ENCODE results near the gene RIMS4. TPM values are rescaled to one million over a fixed set of nuclear protein-coding genes. Genes with fewer than 3 reads are reported as not detected.
A peak's percentile ranks its signal among the peaks of the same experiment; 100 is the strongest.

The RIMS4 gene
- total RNA-seq, 1 donor from 2014 or later: 3.2 TPM

DNA sequence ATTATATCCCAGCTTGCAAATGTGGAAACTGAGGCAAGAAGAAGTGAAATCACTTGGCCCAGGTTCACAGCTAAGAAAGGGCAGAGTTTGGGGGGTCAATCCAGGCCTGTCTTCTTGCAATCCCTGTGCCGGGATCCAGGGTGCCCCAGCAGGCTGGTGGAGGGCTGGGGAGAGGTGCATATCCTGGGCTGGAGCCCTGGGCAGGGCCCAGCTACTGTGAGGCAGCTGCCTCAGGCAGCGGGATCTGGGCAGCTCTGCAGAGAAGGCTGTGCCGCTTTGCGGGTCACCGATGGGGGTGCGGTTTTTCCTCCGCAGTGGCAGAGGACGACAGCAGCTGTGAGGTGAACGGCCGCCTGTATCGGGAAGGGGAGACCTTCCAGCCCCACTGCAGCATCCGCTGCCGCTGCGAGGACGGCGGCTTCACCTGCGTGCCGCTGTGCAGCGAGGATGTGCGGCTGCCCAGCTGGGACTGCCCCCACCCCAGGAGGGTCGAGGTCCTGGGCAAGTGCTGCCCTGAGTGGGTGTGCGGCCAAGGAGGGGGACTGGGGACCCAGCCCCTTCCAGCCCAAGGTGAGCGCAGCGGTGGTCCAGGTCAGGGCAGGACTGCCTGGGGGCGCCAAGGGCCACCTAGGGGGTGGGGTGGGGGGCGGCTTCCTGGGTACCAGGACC is 85.8 kb downstream of the RIMS4 start:
- Histone ChIP-seq H3K4me3 (no peak overlapping the region), H3K36me3 (no peaks in the 10 kb centered on the region), H3K27ac (no peak overlapping the region), H3K27me3 (no peaks in the 10 kb centered on the region), H3K9me3 (no peaks in the 10 kb centered on the region), H3K4me1 (peaks cover 12% of the 10 kb centered on the region)
- ATAC-seq (no peak), DNase-seq (no peak)
- no peak for TF ChIP-seq CTCF (IDR thresholded peaks at IDR 0.05)
- intact Hi-C loops (cut with DNase I): no loop called here

DNA sequence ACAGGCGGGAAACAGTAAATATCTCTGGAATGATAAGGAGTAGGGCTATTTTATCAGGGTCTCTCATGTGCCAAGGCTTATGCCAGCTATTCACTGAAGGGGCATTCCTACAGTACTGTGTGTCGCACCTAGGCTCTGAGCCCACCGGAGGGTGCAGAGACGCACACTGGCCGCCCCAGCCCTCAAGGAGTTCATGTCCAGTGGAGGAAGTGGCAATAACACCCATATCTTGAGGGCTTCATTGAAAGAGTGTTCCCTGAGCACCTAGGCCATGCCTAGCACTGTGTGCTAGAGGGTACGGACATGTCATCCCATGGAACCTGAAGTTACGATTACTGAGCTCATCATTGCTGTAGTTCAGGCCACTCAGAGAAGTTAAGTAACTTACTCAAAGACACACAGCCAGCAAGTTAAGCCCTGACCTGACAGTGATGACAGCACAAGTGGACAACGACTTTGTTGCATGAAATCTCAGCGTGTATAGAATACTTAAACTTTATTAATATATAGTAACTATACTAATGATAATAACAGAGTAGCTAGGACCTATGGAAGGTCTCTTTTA is 86.5 kb downstream of the RIMS4 start:
- no peaks in the 10 kb centered on the region for H3K27me3 ChIP-seq

DNA sequence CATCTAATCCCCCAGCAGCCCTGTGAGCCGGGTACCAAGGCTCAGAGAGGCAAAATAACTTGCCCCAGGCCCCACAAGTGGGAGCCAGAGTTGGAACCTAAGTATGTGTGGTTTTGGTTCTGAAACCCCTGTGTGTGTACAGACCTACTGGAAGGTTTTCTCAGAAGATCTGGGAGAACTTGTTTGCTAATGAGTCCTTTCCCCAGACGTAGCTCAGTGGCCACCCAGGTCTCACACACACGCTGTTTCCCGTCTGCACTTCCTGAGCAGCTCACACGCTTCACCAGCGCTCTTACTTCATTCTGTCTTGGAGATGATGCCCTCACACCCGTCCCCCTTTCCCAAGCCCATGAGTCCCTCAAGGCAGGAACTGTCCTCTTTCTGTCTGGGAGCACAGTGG is 87.0 kb downstream of the RIMS4 start:
- peaks cover 6% of the 10 kb centered on the region for H3K4me1 ChIP-seq
- intact Hi-C loops (cut with DNase I): no loop called here
- no peaks in the 10 kb centered on the region for H3K27me3 ChIP-seq
- H3K4me3 ChIP-seq: no peak overlapping the region
- TF ChIP-seq CTCF (IDR thresholded peaks at IDR 0.05): no peak
- H3K27ac ChIP-seq: no peak overlapping the region
- H3K9me3 ChIP-seq: no peaks in the 10 kb centered on the region
- DNase-seq: no peak
- no peaks in the 10 kb centered on the region for H3K36me3 ChIP-seq
- no peak for ATAC-seq

More for the DNA sequence above, 86.5 kb downstream of the RIMS4 start:
- intact Hi-C loops (cut with DNase I): no loop called here
- Histone ChIP-seq H3K36me3 (no peaks in the 10 kb centered on the region), H3K4me3 (no peak overlapping the region), H3K4me1 (peaks cover 6% of the 10 kb centered on the region), H3K9me3 (no peaks in the 10 kb centered on the region), H3K27ac (no peak overlapping the region)
- DNase-seq: no peak
- no peak for TF ChIP-seq CTCF (IDR thresholded peaks at IDR 0.05)
- no peak for ATAC-seq

- Histone ChIP-seq H3K4me3 (no peak overlapping the region), H3K36me3 (no peaks in the 10 kb centered on the region), H3K9me3 (no peaks in the 10 kb centered on the region), H3K27me3 (no peaks in the 10 kb centered on the region), H3K4me1 (peaks cover 6% of the 10 kb centered on the region), H3K27ac (no peak overlapping the region)
- no peak for DNase-seq
- TF ChIP-seq CTCF (IDR thresholded peaks at IDR 0.05): no peak
- ATAC-seq: no peak
- intact Hi-C loops (cut with DNase I): no loop called here
Measured at GRCh38 chr20:44722990-44723389, 87.4 kb downstream of the RIMS4 start.

DNA sequence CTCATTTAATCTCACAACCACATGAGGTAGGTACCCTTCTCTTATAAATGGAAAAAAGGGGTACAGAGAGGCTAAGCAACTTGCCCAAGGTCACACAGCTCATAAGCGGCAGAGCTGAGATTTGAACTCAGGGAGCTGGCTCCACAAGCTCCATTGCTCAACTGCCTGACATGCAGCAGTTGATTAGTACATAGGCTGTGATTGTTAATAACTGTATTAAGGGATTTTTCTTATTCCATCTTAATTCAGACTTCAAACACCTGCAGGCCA is 88.6 kb downstream of the RIMS4 start:
- H3K27ac ChIP-seq: peak overlapping the region; percentile 60
- no peaks in the 10 kb centered on the region for H3K27me3 ChIP-seq
- no peak for ATAC-seq
- no peaks in the 10 kb centered on the region for H3K36me3 ChIP-seq
- no peaks in the 10 kb centered on the region for H3K9me3 ChIP-seq
- TF ChIP-seq CTCF (IDR thresholded peaks at IDR 0.05): no peak
- intact Hi-C loops (cut with DNase I): no loop called here
- DNase-seq: no peak
- H3K4me1 ChIP-seq: peaks cover 6% of the 10 kb centered on the region
- no peak overlapping the region for H3K4me3 ChIP-seq
